Fibroblast of skin of right quadriceps (primary cell): Measurements from ENCODE around the gene PLXNA3.

Source experiments
- DNase-seq: peaks from one replicate; pipeline ENCODE4 v3.0.0-alpha.2; 2013

PLXNA3 gene

DNA sequence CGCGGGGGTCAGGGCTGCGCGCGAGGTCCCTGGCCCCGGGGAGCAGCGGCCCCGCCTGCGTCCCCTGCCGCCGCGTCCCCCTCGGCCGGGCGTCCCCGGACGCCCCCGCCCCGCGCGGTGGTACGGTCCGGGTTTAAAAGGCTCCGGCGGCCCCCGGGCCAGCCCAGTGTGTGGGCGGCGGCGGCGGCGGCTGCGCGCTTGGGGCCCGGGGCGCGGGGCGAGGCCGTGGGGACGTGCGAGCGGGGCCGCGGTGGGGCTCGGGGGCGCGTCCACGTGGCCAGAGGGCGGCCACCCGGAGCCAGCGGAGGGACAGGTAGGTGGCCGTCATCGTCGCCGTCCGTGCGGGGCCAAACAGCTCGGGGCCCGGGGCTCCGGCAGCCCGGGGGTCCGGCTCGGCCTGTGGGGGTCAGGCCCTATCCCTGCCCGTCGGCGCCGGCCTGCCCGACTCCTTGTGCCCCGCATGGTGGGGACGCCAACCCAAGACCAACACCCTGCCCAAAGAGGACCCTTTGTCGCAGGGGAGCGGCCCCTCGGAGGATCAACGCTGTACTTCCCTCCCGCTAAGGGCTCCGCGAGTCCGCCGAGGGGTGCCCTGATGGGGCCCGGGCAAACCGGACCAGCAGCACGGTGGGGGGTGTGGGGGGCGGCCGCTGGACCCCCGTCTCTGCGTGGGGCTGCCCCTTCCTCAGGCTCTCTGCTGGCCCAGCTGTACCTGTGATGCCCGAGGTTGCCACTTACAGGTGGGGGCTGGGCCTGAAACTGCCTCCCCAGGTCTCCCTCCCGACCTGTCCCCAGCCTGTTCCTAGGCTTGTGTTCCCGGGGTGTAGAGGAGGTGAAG is at the start of gene PLXNA3:
Gene PLXNA3 (plus strand): TSS at position 166 of the 838 bp plus-strand sequence. CDS start 1,903 bp downstream, outside the sequence.
- DNase-seq: peak; percentile 48

DNA sequence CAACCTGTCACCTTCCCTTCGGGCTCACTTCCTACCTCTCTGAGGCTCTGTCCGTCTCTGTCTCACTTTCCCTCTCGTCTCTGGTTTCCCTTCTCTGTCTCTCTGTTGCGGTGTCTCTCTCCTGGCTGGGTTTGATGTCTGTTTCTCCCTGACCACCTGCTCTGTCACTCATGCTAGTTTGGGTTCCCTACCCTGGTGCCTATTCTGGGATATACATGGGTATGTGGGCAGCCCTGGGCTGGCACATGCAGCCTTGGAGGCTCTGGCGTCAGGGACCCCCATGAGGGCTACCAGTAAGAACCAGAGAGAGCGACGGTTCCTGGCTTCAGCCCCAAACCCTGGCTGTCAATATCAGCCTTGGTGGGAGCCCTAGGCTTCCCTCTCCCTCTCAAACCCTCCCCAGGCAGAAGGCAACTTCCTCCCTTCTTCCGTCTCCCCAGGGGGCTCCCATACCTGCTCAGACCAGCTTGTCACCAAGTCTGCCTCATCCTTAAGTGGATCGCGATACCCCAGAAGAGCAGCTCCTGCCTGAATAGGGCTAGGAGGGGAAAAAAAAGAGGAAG is 49.3 kb upstream of the PLXNA3 start:
- no peak for DNase-seq

- DNase-seq: peak; percentile 71
Measured at GRCh38 chrX:154409222-154409871, 48.7 kb upstream of the PLXNA3 start, which contains the start of gene DNASE1L1. TSS of gene DNASE1L1 (minus strand) at chrX:154409254. CDS start at chrX:154405568, 3,686 bp downstream.

DNA sequence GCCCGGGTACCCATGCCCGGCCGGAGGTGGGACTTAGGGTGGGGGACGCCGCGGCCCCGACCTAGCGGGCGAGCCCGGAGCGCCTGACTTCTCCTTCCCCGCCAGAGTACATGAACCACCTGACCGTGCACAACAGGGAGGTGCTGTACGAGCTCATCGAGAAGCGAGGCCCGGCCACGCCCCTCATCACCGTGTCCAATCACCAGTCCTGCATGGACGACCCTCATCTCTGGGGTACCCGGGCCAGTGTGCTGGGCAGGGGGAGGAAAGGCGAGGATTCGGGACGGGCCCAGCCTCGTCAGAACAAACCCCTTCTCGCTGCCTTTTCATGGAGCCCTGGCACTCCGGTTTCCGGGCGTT is 46.1 kb upstream of the PLXNA3 start:
- DNase-seq: peak; percentile 24

GRCh38 chrX:154412468-154412867 is 45.6 kb upstream of the PLXNA3 start:
- no peak for DNase-seq

DNA sequence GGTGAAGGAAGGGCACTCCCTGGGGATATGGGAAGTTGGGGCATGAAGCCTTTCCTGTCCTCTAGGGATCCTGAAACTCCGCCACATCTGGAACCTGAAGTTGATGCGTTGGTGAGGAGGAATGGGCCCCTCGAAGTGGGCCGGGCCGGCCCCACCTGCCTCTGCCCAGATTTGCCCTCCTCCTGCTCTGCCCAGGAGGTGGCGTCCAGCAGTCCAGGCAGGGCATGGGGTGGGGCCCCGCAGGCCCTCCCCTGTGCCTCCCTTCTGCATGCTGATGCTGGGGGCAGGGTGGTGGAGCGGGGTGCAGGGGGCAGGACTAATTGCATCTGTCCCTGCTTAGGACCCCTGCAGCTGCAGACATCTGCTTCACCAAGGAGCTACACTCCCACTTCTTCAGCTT is 44.9 kb upstream of the PLXNA3 start:
- no peak for DNase-seq

DNA sequence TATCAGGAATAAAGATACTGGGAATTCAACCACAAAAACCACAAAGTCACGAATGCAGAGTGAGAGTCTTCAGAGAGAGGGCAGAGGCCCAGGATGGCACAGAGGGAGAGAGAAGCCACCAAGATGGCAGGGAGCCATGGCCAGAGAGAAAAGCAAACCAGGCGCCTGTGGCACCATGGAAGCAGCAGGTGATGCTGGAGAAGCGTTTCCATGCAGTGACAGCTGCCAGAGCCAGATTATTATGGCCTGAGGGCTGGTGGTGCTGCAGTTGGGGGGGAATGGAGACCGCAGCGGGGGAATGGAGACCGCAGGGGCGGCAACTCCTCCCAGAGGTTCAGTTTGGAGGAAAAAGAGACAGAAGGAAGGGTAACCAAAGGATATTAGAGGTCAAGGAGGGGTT is 40.9 kb upstream of the PLXNA3 start:
- DNase-seq: no peak

GRCh38 chrX:154419189-154419588 is 38.9 kb upstream of the PLXNA3 start:
- no peak for DNase-seq

- DNase-seq: no peak
Measured at GRCh38 chrX:154419688-154420401, 38.2 kb upstream of the PLXNA3 start.

DNA sequence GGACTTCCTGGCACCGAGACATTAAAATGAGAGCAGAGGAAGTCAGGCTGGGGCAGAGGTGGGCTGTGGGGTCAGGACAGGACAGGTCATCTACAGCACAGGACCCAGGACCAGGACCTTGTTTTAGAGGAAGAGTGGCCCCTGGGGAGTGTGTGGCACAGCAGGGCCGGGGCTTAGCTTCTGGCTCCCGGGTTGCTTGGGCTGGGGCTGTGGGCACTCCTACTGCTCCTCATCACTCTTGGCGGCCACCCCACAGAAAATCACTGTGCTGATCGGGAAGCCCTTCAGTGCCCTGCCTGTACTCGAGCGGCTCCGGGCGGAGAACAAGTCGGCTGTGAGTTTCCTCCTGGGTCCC is 37.7 kb upstream of the PLXNA3 start:
- DNase-seq: no peak

DNA sequence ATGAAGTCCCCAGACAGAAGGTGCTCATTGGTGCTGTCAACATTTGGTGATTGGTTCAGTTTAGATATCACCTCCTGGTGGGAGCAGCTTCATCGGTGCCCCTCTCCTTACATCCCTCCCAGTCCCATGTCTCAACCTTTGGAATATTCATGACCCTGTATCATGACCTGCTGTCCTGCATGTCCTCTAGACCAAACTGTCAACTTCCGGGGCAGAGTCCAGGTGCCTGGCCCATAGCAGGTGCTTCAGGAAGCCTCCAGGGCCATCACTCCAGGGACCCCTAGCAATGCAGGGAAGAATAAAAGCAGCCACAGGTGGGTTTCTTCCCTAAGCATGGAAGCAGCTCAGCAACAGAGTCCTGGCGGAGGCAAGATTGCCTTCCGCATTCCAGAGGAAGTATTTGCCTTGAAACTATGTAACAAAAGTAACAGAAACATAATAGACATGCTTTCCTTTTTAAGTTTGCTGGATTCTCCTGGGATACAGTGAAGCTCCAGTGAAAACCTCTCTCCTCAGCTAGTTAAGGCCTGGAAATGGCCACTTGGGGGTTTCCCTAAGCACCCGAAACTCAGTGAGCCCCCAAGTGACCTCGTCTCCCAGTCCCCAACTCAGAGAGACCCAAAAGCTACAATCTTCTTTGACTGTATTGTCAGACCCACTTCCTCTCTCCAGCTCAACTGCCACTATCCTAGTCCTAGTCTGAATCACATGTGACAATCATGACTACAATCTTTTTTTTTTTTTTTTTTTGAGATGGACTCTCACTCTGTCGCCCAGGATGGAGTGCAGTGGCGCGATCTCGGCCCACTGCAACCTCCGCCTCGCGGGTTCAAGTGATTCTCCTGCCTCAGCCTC is 30.9 kb upstream of the PLXNA3 start:
- no peak for DNase-seq

DNA sequence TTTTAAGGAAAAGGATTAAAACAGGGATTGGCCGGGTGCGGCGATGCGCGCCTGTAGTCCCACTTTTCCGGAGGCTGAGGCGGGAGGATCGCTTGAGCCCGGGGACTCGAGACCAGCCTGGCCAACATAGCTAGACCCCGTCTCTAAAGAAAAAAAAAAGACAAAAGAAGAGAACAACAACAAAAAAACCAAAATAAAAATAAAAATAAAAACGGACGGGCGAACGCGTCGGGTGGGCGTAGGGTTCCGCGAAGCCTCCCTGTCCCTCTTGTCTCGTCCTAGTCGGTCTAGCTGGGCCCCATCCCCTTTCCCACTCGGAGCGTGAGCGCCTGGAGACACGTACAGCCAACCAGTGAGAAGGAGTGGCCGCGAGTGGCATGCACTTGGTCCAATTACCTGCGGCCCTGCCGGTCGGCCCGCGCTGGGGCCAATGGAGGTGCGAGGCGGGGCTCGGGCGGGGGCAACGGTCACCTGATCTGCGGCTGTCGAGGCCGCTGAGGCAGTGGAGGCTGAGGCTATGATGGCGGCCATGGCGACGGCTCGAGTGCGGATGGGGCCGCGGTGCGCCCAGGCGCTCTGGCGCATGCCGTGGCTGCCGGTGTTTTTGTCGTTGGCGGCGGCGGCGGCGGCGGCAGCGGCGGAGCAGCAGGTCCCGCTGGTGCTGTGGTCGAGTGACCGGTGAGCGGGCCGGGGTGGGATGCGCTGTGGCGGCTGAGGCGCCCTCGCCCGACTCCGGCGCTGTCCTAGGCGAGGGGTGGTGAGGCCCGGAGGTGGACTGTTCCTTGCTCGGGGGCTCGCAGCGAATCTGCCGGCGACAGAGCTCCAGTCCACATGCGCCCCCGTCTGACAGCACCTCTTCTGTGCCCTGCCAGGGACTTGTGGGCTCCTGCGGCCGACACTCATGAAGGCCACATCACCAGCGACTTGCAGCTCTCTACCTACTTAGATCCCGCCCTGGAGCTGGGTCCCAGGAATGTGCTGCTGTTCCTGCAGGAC is 29.6 kb upstream of the PLXNA3 start, which contains the start of gene ATP6AP1:
Gene ATP6AP1 (plus strand): TSS at position 502 of the 996 bp plus-strand sequence. CDS start 16 bp downstream, at position 518.
- peak; percentile 94 for DNase-seq

GRCh38 chrX:154429711-154430110 is 28.4 kb upstream of the PLXNA3 start:
- no peak for DNase-seq

- DNase-seq: no peak
Measured at GRCh38 chrX:154430479-154430878, 27.6 kb upstream of the PLXNA3 start.

- DNase-seq: no peak
Measured at GRCh38 chrX:154430916-154431315, 27.2 kb upstream of the PLXNA3 start.

GRCh38 chrX:154431341-154431740 is 26.7 kb upstream of the PLXNA3 start:
- DNase-seq: no peak

DNA sequence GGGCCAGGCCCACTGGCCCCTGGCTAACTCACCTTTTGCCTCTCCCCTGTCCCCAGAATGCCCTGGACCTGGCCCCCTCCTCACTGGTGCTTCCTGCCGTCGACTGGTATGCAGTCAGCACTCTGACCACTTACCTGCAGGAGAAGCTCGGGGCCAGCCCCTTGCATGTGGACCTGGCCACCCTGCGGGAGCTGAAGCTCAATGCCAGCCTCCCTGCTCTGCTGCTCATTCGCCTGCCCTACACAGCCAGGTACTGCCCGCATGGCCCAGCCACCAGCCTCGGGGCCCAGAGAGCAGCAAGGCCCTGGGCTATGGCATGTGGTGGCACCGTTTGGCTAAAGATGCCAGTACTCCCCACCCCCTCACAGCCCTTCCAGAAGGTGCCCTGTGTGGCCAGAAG is 25.9 kb upstream of the PLXNA3 start:
- DNase-seq: no peak

GRCh38 chrX:154433605-154434004 is 24.5 kb upstream of the PLXNA3 start:
- no peak for DNase-seq

DNA sequence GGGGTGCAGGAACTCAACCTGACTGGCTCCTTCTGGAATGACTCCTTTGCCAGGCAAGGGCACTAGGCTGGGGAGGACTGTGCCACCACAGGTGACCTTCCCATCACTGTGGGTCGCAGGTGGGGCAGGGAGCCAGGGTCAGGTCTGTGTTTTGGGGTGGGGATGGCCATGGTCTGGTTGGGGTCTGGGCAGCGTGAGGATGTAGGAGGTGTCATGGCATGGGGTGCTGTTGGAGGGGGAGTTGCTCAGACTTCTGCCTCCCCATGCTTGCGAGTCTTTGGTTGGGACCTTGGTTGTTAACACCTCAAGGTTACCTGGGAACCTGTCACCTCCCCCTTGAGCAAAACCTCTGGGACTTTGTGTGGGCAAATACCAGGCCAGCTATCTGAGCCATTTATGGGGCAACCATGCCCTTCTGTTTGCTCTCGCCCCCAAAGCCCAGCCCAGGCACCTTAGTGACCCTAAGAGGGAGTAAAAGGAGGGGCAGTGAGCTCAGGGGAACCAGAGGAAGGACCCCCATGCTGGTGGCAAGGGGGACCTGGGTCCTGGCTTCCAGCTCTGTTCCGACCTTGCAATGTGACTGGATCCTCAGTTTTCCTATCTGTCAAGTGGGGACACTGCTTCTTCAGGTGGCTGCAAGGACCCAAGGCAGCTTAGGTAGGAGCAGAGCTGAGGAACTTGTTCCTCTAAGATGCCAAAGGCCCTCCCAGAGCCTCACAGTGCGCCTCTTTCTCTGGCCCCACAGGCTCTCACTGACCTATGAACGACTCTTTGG is 23.5 kb upstream of the PLXNA3 start:
- no peak for DNase-seq

DNA sequence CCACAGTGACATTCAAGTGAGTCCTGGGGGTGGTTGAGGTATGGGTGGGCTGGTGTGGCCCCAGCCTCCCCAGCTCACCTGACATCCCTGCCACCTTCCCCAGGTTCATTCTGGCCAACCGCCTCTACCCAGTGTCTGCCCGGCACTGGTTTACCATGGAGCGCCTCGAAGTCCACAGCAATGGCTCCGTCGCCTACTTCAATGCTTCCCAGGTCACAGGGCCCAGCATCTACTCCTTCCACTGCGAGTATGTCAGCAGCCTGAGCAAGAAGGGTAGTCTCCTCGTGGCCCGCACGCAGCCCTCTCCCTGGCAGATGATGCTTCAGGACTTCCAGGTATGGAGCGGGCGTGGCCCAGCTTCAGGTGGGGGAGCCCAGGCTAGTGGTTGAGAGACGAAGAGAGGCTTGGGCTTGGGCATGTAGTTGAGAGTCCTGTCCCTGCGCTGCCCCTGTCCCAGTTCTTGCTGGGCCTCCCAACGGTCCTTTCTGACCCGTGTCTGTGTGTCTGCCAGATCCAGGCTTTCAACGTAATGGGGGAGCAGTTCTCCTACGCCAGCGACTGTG is 22.8 kb upstream of the PLXNA3 start:
- no peak for DNase-seq
